ENCODE data around the gene RBM17. TPM values are rescaled to one million over a fixed set of nuclear protein-coding genes. Genes with fewer than 3 reads are reported as not detected.

RBM17 gene
- total and polyA plus RNA-seq, 2 of the 13 experiments (the other 11 are each of a cell fraction or from before 2014, with no cell fraction given), result 30.7 to 77.5 TPM

DNA sequence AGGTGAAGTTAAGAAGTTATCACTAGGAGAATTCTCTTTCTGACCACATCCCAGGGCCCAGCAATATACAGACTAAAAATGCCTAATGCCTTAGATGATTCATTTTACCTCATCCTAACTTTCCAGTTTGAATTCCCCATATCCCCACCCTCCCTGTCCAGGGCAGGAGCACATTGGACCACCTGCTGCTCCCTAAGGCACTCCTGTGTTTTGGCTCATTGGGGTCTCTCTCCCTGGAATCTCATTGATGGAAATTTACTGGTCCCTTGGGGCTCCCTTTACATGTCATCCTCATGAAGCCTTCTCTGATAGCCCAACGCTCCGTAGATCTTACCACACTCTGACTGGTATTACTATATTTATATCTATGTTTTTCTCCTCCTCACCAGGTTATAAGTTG, 29.3 kb upstream of the RBM17 start:
- intact Hi-C loops (cut with micrococcal nuclease; ENCODE audit: unreplicated experiment), result no loop called here
- H3K27ac ChIP-seq (ENCODE audit: extremely low read length, insufficient read depth, low read length), result no peak overlapping the region
- 2% methylated on average over 2 of the region's 2 CpGs for WGBS (ENCODE audit: low lambda C conversion rate)
- in situ Hi-C loops (cut with HindIII; ENCODE audit: extremely low pct_ligation_motif_present, low pct_unique_long_range_greater_than_20kb), result no loop called here
- no TSS peak for BruUV-seq (replicated peaks)
- H3K9me3 ChIP-seq (ENCODE audit: low read length), result no peaks in the 10 kb centered on the region
- no peaks in the 10 kb centered on the region for H4K20me1 ChIP-seq (ENCODE audit: insufficient read depth, low read length)
- H3K4me2 ChIP-seq (ENCODE audit: low read depth, low read length), result no peak overlapping the region
- DNase-seq (ENCODE audit: low spot score), result no peak
- no peaks in the 10 kb centered on the region for H3K79me2 ChIP-seq (ENCODE audit: insufficient read depth, low read length)
- no peak for ATAC-seq
- H3K4me3 ChIP-seq (replicated peaks in 1 of 3; ENCODE audit: insufficient read depth in 1 of 3, low read depth in 2 of 3, low read length in 3 of 3), result no peak overlapping the region
- ChIA-PET POLR2A (no interaction called here), CTCF (ENCODE audit: low intra/inter-chr PET ratio, low total read pairs) (no interaction called here)
- H3K9ac ChIP-seq (ENCODE audit: insufficient read depth, low read depth, low read length), result no peak overlapping the region
- no peaks in the 10 kb centered on the region; a peak in 2 of 5 replicates for H3K27me3 ChIP-seq (ENCODE audit: control insufficient read depth in 1 of 2, insufficient read depth in 2 of 2, low read length in 2 of 2)
- H3K36me3 ChIP-seq (replicated peaks in 1 of 2; ENCODE audit: control insufficient read depth in 1 of 2, insufficient read depth in 2 of 2, low read length in 2 of 2), result no peaks in the 10 kb centered on the region
- TF ChIP-seq CHCHD3 (CRISPR knock-in tag; IDR thresholded peaks at IDR 0.05), result no peak
- TF ChIP-seq FLYWCH1 (CRISPR knock-in tag; IDR thresholded peaks at IDR 0.05), result no peak
- no peak for TF ChIP-seq ZNF468 (CRISPR knock-in tag; IDR thresholded peaks at IDR 0.05)
- TF ChIP-seq MXI1 (IDR thresholded peaks at IDR 0.05; ENCODE audit: borderline replicate concordance, low read depth, low read length), result no peak
- TF ChIP-seq, protein P1, sequence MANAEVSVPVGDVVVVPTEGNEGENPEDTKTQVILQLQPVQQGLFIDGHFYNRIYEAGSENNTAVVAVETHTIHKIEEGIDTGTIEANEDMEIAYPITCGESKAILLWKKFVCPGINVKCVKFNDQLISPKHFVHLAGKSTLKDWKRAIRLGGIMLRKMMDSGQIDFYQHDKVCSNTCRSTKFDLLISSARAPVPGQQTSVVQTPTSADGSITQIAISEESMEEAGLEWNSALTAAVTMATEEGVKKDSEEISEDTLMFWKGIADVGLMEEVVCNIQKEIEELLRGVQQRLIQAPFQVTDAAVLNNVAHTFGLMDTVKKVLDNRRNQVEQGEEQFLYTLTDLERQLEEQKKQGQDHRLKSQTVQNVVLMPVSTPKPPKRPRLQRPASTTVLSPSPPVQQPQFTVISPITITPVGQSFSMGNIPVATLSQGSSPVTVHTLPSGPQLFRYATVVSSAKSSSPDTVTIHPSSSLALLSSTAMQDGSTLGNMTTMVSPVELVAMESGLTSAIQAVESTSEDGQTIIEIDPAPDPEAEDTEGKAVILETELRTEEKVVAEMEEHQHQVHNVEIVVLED (CRISPR knock-in tag; IDR thresholded peaks at IDR 0.05; ENCODE audit: borderline replicate concordance), result no peak
- no peak for TF ChIP-seq NFE2L1 (CRISPR knock-in tag; IDR thresholded peaks at IDR 0.05; ENCODE audit: borderline replicate concordance)
- no peak for TF ChIP-seq GABPA (IDR thresholded peaks at IDR 0.05; ENCODE audit: low read depth, low read length)
- no peak for TF ChIP-seq GABPA (CRISPR knock-in tag; IDR thresholded peaks at IDR 0.05; ENCODE audit: low read depth)
- TF ChIP-seq, protein P2, sequence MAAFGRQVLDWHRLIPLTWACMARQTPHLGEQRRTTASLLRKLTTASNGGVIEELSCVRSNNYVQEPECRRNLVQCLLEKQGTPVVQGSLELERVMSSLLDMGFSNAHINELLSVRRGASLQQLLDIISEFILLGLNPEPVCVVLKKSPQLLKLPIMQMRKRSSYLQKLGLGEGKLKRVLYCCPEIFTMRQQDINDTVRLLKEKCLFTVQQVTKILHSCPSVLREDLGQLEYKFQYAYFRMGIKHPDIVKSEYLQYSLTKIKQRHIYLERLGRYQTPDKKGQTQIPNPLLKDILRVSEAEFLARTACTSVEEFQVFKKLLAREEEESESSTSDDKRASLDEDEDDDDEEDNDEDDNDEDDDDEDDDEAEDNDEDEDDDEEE (CRISPR knock-in tag; IDR thresholded peaks at IDR 0.05), result no peak
- no peak for FAIRE-seq
- H3K4me1 ChIP-seq (ENCODE audit: insufficient read depth, low read length), result peaks cover 2% of the 10 kb centered on the region
- H2AFZ ChIP-seq (ENCODE audit: low read length), result no peak overlapping the region

All from HepG2 (cell line).